Activated CD4-positive, alpha-beta T cell treated with anti-CD3 and anti-CD28 coated beads for 48 hours (primary cell): Measurements from ENCODE around the gene NRGN.

Experiments
- DNase-seq: peaks from one replicate; pipeline ENCODE4 v3.0.0-alpha.2; 2020

The NRGN gene

GRCh38 chr11:124742555-124742954 lies 2.8 kb downstream of the NRGN start:
- no peak for DNase-seq

- DNase-seq: no peak
These were observed 3.3 kb downstream of the NRGN start for GRCh38 chr11:124743050-124743449.

- no peak for DNase-seq
These were observed 5.6 kb downstream of the NRGN start for GRCh38 chr11:124745270-124745834.

GRCh38 chr11:124745835-124746620 lies 6.3 kb downstream of the NRGN start:
- DNase-seq: peak; percentile 64

- peak; percentile 84 for DNase-seq
These were observed 7.0 kb downstream of the NRGN start for GRCh38 chr11:124746621-124747243.

- DNase-seq: no peak
These were observed 7.8 kb downstream of the NRGN start for GRCh38 chr11:124747406-124748099.

- DNase-seq: no peak
These were observed 8.3 kb downstream of the NRGN start for GRCh38 chr11:124748100-124748418.

GRCh38 chr11:124748481-124749343 lies 9.0 kb downstream of the NRGN start:
- DNase-seq: no peak

GRCh38 chr11:124749912-124750311 lies 10.2 kb downstream of the NRGN start:
- no peak for DNase-seq

GRCh38 chr11:124751391-124751740 lies 11.6 kb downstream of the NRGN start:
- no peak for DNase-seq

GRCh38 chr11:124751741-124752470 lies 12.2 kb downstream of the NRGN start, which contains the start of gene VSIG2:
VSIG2 (minus strand) TSS chr11:124752255; CDS start chr11:124752137, 118 bp downstream.
- DNase-seq: no peak

- DNase-seq: no peak
These were observed 12.8 kb downstream of the NRGN start for GRCh38 chr11:124752471-124753102.

- DNase-seq: no peak
These were observed 13.5 kb downstream of the NRGN start for GRCh38 chr11:124753205-124753604.

GRCh38 chr11:124753624-124754023 lies 13.9 kb downstream of the NRGN start:
- no peak for DNase-seq

- no peak for DNase-seq
These were observed 14.6 kb downstream of the NRGN start for GRCh38 chr11:124754309-124754708.

- DNase-seq: no peak
These were observed 15.0 kb downstream of the NRGN start for GRCh38 chr11:124754710-124755109.

GRCh38 chr11:124756033-124756752 lies 16.5 kb downstream of the NRGN start:
- no peak for DNase-seq

GRCh38 chr11:124756753-124757227 lies 17.0 kb downstream of the NRGN start:
- no peak for DNase-seq

- DNase-seq: no peak
These were observed 17.6 kb downstream of the NRGN start for GRCh38 chr11:124757320-124757719.
